Activated naive CD8-positive, alpha-beta T cell treated with anti-CD3 and anti-CD28 coated beads for 36 hours (primary cell): ENCODE measurements around the gene GRIN1. TPM values are rescaled to one million over a fixed set of nuclear protein-coding genes. Genes with fewer than 3 reads are reported as not detected.
"Not testable (repeated sequence)": the region's sequence is repeated elsewhere in the genome, so short reads cannot be mapped to it uniquely, and the experiment has no call there.

Experiments
- DNase-seq: peaks from one replicate; pipeline ENCODE4 v3.0.0; 2021
- H3K27ac Mint-ChIP-seq: one replicate; pipeline ENCODE4 v1.8.0; 2022; ENCODE audit warnings: mild to moderate bottlenecking, moderate library complexity, mixed read lengths
- H3K27me3 Mint-ChIP-seq: one replicate; pipeline ENCODE4 v1.8.0; 2022; ENCODE audit warnings: mild to moderate bottlenecking, mixed read lengths
- H3K36me3 Mint-ChIP-seq: one replicate; pipeline ENCODE4 v1.8.0; 2021; ENCODE audit warnings: mild to moderate bottlenecking, mixed read lengths
- H3K4me1 Mint-ChIP-seq: one replicate; pipeline ENCODE4 v1.8.0; 2021; ENCODE audit warnings: mixed read lengths
- H3K4me3 Mint-ChIP-seq: one replicate; pipeline ENCODE4 v1.8.0; 2022; ENCODE audit warnings: mild to moderate bottlenecking, moderate library complexity, mixed read lengths
- H3K9me3 Mint-ChIP-seq: one replicate; pipeline ENCODE4 v1.8.0; 2022; ENCODE audit warnings: mixed read lengths
- total RNA-seq, 2 experiments: library from RNA; stranded (reverse); gene quantifications; one replicate each; pipeline ENCODE4 v1.2.3, GENCODE V29; 2021

GRIN1 gene
- total RNA-seq, 2 experiments from 2014 or later = not detected

- not testable (repeated sequence) for H3K9me3 Mint-ChIP-seq, H3K4me3 Mint-ChIP-seq, H3K27ac Mint-ChIP-seq, DNase-seq, H3K36me3 Mint-ChIP-seq, H3K27me3 Mint-ChIP-seq
- H3K4me1 Mint-ChIP-seq = peaks cover 15% of the 10 kb centered on the region
These were observed 20.8 kb upstream of the GRIN1 start for GRCh38 chr9:137118092-137118603.

GRCh38 chr9:137121927-137122795 lies 16.8 kb upstream of the GRIN1 start:
- DNase-seq, H3K36me3 Mint-ChIP-seq, H3K9me3 Mint-ChIP-seq, H3K27me3 Mint-ChIP-seq, H3K4me3 Mint-ChIP-seq, H3K27ac Mint-ChIP-seq: not testable (repeated sequence)
- peaks cover 20% of the 10 kb centered on the region for H3K4me1 Mint-ChIP-seq

- DNase-seq, H3K36me3 Mint-ChIP-seq, H3K9me3 Mint-ChIP-seq, H3K27me3 Mint-ChIP-seq, H3K27ac Mint-ChIP-seq, H3K4me3 Mint-ChIP-seq: not testable (repeated sequence)
- peaks cover 26% of the 10 kb centered on the region for H3K4me1 Mint-ChIP-seq
These were observed 16.0 kb upstream of the GRIN1 start for GRCh38 chr9:137122796-137123467.

GRCh38 chr9:137123468-137123837 lies 15.5 kb upstream of the GRIN1 start:
- Mint-ChIP-seq H3K9me3 (no peaks in the 10 kb centered on the region), H3K4me1 (peaks cover 32% of the 10 kb centered on the region), H3K27ac (no peak overlapping the region), H3K27me3 (no peaks in the 10 kb centered on the region), H3K36me3 (peaks cover 7% of the 10 kb centered on the region), H3K4me3 (no peak overlapping the region)
- DNase-seq = no peak

DNA sequence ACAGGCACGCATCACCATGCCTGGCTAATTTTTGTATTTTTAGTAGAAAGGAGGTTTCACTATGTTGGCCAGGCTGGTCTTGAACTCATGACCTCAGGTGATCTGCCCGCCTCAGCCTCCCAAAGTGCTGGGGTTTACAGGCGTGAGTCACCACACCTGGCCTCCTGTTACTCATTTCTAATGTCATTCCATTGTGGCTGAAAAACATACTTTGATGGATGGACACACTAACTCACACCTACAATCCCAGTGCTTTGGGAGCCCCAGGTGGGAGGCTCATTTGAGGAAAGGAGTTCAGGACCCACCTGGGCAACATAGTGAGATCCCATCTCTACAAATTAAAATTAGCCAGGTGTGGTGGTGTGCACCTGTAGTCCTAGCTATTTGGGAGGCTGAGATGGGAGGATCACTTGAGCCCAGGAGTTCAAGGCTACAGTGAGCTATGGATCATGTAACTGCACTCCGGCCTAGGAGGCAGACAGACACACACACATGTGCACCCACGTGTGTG lies 14.9 kb upstream of the GRIN1 start:
- not testable (repeated sequence) for DNase-seq, H3K9me3 Mint-ChIP-seq, H3K36me3 Mint-ChIP-seq, H3K27me3 Mint-ChIP-seq, H3K27ac Mint-ChIP-seq, H3K4me3 Mint-ChIP-seq
- H3K4me1 Mint-ChIP-seq = peaks cover 32% of the 10 kb centered on the region

GRCh38 chr9:137126786-137127185 lies 12.2 kb upstream of the GRIN1 start:
- H3K27ac Mint-ChIP-seq = peak overlapping the region; percentile 91
- peak overlapping the region; percentile 96 for H3K4me3 Mint-ChIP-seq
- peaks cover 26% of the 10 kb centered on the region for H3K4me1 Mint-ChIP-seq
- no peaks in the 10 kb centered on the region for H3K9me3 Mint-ChIP-seq
- peaks cover 9% of the 10 kb centered on the region for H3K36me3 Mint-ChIP-seq
- DNase-seq = no peak
- H3K27me3 Mint-ChIP-seq = peaks cover 9% of the 10 kb centered on the region

- no peak for DNase-seq
- Mint-ChIP-seq H3K27me3 (peaks cover 11% of the 10 kb centered on the region), H3K4me1 (peaks cover 24% of the 10 kb centered on the region), H3K4me3 (peak overlapping the region; percentile 96), H3K27ac (peak overlapping the region; percentile 92), H3K36me3 (peaks cover 9% of the 10 kb centered on the region), H3K9me3 (no peaks in the 10 kb centered on the region)
These were observed 11.4 kb upstream of the GRIN1 start for GRCh38 chr9:137127301-137128157.

GRCh38 chr9:137128158-137128861 lies 10.6 kb upstream of the GRIN1 start:
- peaks cover 9% of the 10 kb centered on the region for H3K36me3 Mint-ChIP-seq
- peak overlapping the region; percentile 96 for H3K4me3 Mint-ChIP-seq
- H3K27me3 Mint-ChIP-seq = peaks cover 19% of the 10 kb centered on the region
- DNase-seq = no peak
- H3K4me1 Mint-ChIP-seq = peaks cover 22% of the 10 kb centered on the region
- no peaks in the 10 kb centered on the region for H3K9me3 Mint-ChIP-seq
- H3K27ac Mint-ChIP-seq = peak overlapping the region; percentile 92

DNA sequence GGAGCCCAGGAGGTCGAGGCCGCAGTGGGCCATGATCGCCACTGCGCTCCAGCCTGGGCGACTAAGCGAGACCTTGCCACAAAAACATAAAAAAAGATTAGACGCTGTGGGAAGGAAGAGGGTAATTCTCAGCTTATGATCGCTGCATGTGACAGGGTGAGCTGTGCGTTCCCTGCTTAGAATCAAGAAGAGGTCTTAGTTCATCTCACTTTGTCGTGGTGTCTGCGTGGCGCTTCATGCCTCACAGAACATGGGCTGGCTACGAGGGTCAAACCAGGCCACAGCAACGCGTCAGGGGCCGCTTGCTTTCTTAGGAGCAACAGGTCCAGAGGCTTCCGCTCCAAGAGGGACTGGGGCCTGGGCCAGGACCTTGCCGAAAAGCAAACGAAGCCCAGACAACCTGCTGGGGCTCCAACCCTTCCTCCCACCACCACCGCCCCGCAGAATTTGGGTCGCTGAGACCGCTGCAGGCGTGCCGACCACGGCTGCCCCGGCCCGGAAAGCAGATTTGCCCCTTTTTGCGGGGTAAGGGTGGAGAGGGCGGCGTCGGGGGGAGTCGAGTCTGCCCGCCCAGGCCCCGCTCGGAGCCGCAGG lies 10.0 kb upstream of the GRIN1 start:
- peaks cover 21% of the 10 kb centered on the region for H3K27me3 Mint-ChIP-seq
- no peak for DNase-seq
- H3K4me3 Mint-ChIP-seq = peak overlapping the region; percentile 96
- peaks cover 9% of the 10 kb centered on the region for H3K36me3 Mint-ChIP-seq
- H3K27ac Mint-ChIP-seq = peak overlapping the region; percentile 92
- no peaks in the 10 kb centered on the region for H3K9me3 Mint-ChIP-seq
- peaks cover 21% of the 10 kb centered on the region for H3K4me1 Mint-ChIP-seq

DNA sequence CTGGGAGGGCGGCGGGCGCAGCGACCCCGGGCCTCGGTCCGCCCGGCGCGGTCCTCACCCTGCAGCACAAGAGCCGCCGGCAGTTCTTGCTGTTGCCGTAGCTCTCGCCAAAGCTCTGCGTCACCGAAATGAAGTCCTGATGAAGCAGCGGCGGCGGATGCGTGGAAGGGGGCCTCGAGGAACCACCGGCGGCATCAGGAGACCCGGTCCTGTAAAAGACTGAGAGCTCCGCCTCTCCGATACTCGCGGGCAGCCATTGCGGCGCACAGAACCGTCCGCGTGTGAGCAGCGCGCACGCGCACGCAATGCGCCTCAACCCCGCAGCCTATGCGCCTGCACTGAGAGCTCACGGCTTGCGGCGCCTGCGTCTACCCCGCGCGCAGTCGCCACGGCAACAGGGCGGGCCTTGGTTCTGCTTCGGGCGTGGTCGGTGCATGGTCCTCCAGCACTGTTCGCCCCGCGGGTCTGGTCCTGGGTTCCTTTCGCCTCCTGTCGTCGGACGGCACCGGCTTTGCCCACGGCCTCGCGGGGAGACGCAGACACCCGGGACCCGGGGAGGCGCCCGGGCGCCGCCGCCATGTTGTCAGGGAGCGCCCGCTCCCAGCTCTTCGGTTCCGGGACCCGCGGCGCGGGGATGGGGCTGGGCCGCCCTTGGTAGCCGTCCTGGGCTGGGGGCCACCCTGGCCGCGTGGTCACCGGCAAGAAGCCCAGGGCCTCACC lies 9.3 kb upstream of the GRIN1 start:
- peak; percentile 92 for DNase-seq
- H3K4me1 Mint-ChIP-seq = peaks cover 21% of the 10 kb centered on the region
- peak overlapping the region; percentile 96 for H3K4me3 Mint-ChIP-seq
- peaks cover 28% of the 10 kb centered on the region for H3K27me3 Mint-ChIP-seq
- H3K27ac Mint-ChIP-seq = peak overlapping the region; percentile 66
- H3K36me3 Mint-ChIP-seq = peaks cover 9% of the 10 kb centered on the region
- H3K9me3 Mint-ChIP-seq = no peaks in the 10 kb centered on the region

- Mint-ChIP-seq H3K27ac (peak overlapping the region; percentile 63), H3K9me3 (no peaks in the 10 kb centered on the region), H3K36me3 (peaks cover 9% of the 10 kb centered on the region), H3K4me1 (peaks cover 21% of the 10 kb centered on the region), H3K4me3 (peak overlapping the region; percentile 77), H3K27me3 (peaks cover 31% of the 10 kb centered on the region)
- DNase-seq = no peak
These were observed 8.7 kb upstream of the GRIN1 start for GRCh38 chr9:137130176-137130755.

GRCh38 chr9:137134191-137134590 lies 4.8 kb upstream of the GRIN1 start:
- Mint-ChIP-seq H3K27me3 (peaks cover 58% of the 10 kb centered on the region), H3K4me3 (no peak overlapping the region), H3K4me1 (peaks cover 2% of the 10 kb centered on the region), H3K36me3 (no peaks in the 10 kb centered on the region), H3K9me3 (no peaks in the 10 kb centered on the region), H3K27ac (no peak overlapping the region)
- no peak for DNase-seq

DNA sequence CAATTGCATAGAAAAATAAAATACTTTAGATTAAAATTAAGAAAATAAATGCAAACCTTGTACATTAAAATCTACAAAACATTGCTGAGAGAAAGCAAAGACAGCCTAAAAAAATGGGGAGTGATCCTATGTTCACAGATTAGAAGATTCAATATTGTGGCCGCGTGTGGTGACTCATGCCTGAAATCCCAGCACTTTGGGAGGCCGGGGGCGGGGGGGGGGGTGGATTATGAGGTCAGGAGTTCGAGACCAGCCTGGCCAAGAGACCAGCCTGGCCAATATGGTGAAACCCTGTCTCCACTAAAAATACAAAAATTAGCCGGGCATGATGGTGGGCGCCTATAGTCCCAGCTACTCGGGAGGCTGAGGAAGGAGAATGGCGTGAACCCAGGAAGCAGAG lies 3.8 kb upstream of the GRIN1 start:
- peaks cover 67% of the 10 kb centered on the region for H3K27me3 Mint-ChIP-seq
- not testable (repeated sequence) for H3K4me1 Mint-ChIP-seq, H3K9me3 Mint-ChIP-seq, H3K36me3 Mint-ChIP-seq, H3K27ac Mint-ChIP-seq, DNase-seq, H3K4me3 Mint-ChIP-seq
